H1 (cell line): Measurements from ENCODE around the gene RPTOR. TPM values are rescaled to one million over a fixed set of nuclear protein-coding genes. Genes with fewer than 3 reads are reported as not detected.

ENCODE experiments used
- CTCF ChIA-PET: fragments of 300-600 bp; sonication (Branson Sonifier 250); formaldehyde crosslinking; loops from one replicate; lab custom pipeline; 2021; ENCODE audit not compliant: partially characterized antibody; lab: Charles Lee
- POLR2A ChIA-PET: fragments of 300-600 bp; sonication (Branson Sonifier 250); formaldehyde crosslinking; loops from one replicate; lab custom pipeline; 2021; ENCODE audit warnings: inconsistent platforms; ENCODE audit not compliant: partially characterized antibody; lab: Charles Lee
- DNase-seq, 2 experiments: peaks; one replicate each; pipeline versions ENCODE4 v3.0.0 to v3.0.0-alpha.2; 2010 to 2022; ENCODE audit warnings: low spot score in 2 of 2, low read depth in 1 of 2, mixed read lengths in 1 of 2
- FAIRE-seq: peaks from 2 replicates; lab custom pipeline; 2011; peaks lifted over from hg19 to GRCh38; lab: Jason Lieb, UNC
- H2AFZ ChIP-seq: 2 replicates; pipeline ENCODE4 v1.8.1; 2012; ENCODE audit warnings: low read length, inconsistent platforms
- H2AK5ac ChIP-seq: 2 replicates; pipeline ENCODE4 v1.6.1; 2013; ENCODE audit warnings: low read depth, low read length
- H2BK120ac ChIP-seq: replicated peaks from 2 replicates; pipeline ENCODE3; 2013; ENCODE audit warnings: low read depth, low read length, inconsistent platforms
- H2BK12ac ChIP-seq: 2 replicates; pipeline ENCODE4 v1.6.1; 2013; ENCODE audit warnings: low read depth, low read length
- H2BK15ac ChIP-seq: 2 replicates; pipeline ENCODE4 v1.6.1; 2013; ENCODE audit warnings: low read length
- H2BK20ac ChIP-seq: 2 replicates; pipeline ENCODE4 v1.6.1; 2013; ENCODE audit warnings: low read length
- H2BK5ac ChIP-seq: 2 replicates; pipeline ENCODE4 v1.6.1; 2013; ENCODE audit warnings: low read depth, low read length
- H3K14ac ChIP-seq: 2 replicates; pipeline ENCODE4 v1.6.1; 2013; ENCODE audit warnings: inconsistent platforms; ENCODE audit not compliant: insufficient read length
- H3K18ac ChIP-seq: 2 replicates; pipeline ENCODE4 v1.6.1; 2013; ENCODE audit warnings: low read length; ENCODE audit errors: extremely low read depth
- H3K23ac ChIP-seq: 2 replicates; pipeline ENCODE4 v1.6.1; 2013; ENCODE audit warnings: inconsistent platforms; ENCODE audit not compliant: insufficient read length
- H3K23me2 ChIP-seq: 2 replicates; pipeline ENCODE4 v1.6.1; 2013; ENCODE audit warnings: low read depth, low read length
- H3K27ac ChIP-seq: 2 replicates; pipeline ENCODE4 v1.6.1; 2011; ENCODE audit warnings: low read depth, low read length, inconsistent platforms
- H3K27me3 ChIP-seq, 4 experiments: replicated peaks in 1 of 4; 1 replicate in 1 of 4; 2 replicates in 3 of 4; pipeline versions ENCODE4 v1.6.1 to v1.8.1; 2011 to 2013; ENCODE audit warnings: low read length in 3 of 4, mild to moderate bottlenecking in 3 of 4, inconsistent platforms in 2 of 4, mixed read lengths in 2 of 4, moderate library complexity in 1 of 4; ENCODE audit not compliant: control insufficient read depth in 3 of 4, insufficient read depth in 3 of 4; ENCODE audit errors: extremely low read depth in 1 of 4
- H3K36me3 ChIP-seq, 4 experiments: 2 replicates each; pipeline versions ENCODE4 v1.6.1 to v1.8.1; 2011 to 2013; ENCODE audit warnings: mild to moderate bottlenecking in 4 of 4, low read length in 3 of 4, moderate library complexity in 2 of 4, control low read depth in 1 of 4, inconsistent platforms in 1 of 4; ENCODE audit not compliant: insufficient read depth in 4 of 4, control insufficient read depth in 2 of 4
- H3K4ac ChIP-seq: replicated peaks from 2 replicates; pipeline ENCODE3; 2013; ENCODE audit warnings: low read length, low read depth, mixed read lengths, inconsistent platforms; ENCODE audit not compliant: insufficient read length
- H3K4me1 ChIP-seq, 4 experiments: replicated peaks in 1 of 4; 1 replicate in 1 of 4; 2 replicates in 3 of 4; pipeline versions ENCODE4 v1.6.1 to v1.8.1; 2011 to 2013; ENCODE audit warnings: low read length in 3 of 4, inconsistent platforms in 2 of 4, mixed read lengths in 1 of 4; ENCODE audit not compliant: insufficient read depth in 4 of 4, control insufficient read depth in 3 of 4
- H3K4me2 ChIP-seq, 2 experiments: 2 replicates each; pipeline versions ENCODE4 v1.6.1 to v1.8.1; 2011 to 2013; ENCODE audit warnings: low read depth in 2 of 2, low read length in 2 of 2, control low read depth in 1 of 2, inconsistent platforms in 1 of 2, mild to moderate bottlenecking in 1 of 2; ENCODE audit not compliant: insufficient read depth in 1 of 2
- H3K4me3 ChIP-seq, 4 experiments: fragments of 200-600, 300-600 bp in 1 of 4; sonication (generic), shearing (Covaris generic), sonication (Bioruptor Twin) in 1 of 4; 2 replicates each; pipeline versions ENCODE4 v1.5.1 to v1.8.1; 2011 to 2016; ENCODE audit warnings: low read length in 4 of 4, low read depth in 3 of 4, control low read depth in 2 of 4, inconsistent platforms in 2 of 4, mild to moderate bottlenecking in 2 of 4, mixed read lengths in 1 of 4, moderate library complexity in 1 of 4; ENCODE audit not compliant: insufficient read depth in 2 of 4; ENCODE audit errors: extremely low read depth in 1 of 4
- H3K56ac ChIP-seq: replicated peaks from 2 replicates; pipeline ENCODE3; 2013; ENCODE audit warnings: low read depth, mild to moderate bottlenecking, mixed read lengths, low read length, inconsistent platforms; ENCODE audit not compliant: insufficient read length
- H3K79me1 ChIP-seq: 2 replicates; pipeline ENCODE4 v1.6.1; 2013; ENCODE audit warnings: low read depth, low read length, control low read depth
- H3K79me2 ChIP-seq, 2 experiments: 2 replicates each; pipeline versions ENCODE4 v1.6.1 to v1.8.1; 2012 to 2013; ENCODE audit warnings: low read length in 2 of 2, mild to moderate bottlenecking in 2 of 2, inconsistent platforms in 1 of 2; ENCODE audit not compliant: insufficient read depth in 2 of 2, control insufficient read depth in 1 of 2
- H3K9ac ChIP-seq, 4 experiments: replicated peaks in 1 of 4; 1 replicate in 1 of 4; 2 replicates in 3 of 4; pipeline versions ENCODE4 v1.6.1 to v1.8.1; 2011 to 2013; ENCODE audit warnings: low read depth in 3 of 4, low read length in 3 of 4, control low read depth in 2 of 4, mild to moderate bottlenecking in 2 of 4, moderate library complexity in 2 of 4, inconsistent platforms in 1 of 4; ENCODE audit errors: extremely low read depth in 1 of 4
- H3K9me3 ChIP-seq, 2 experiments: 2 replicates each; pipeline versions ENCODE4 v1.6.1 to v1.8.1; 2012 to 2013; ENCODE audit warnings: mild to moderate bottlenecking in 2 of 2, moderate library complexity in 2 of 2, control low read depth in 1 of 2, inconsistent platforms in 1 of 2, low read depth in 1 of 2, low read length in 1 of 2, mixed read lengths in 1 of 2; ENCODE audit not compliant: insufficient read depth in 2 of 2
- H4K20me1 ChIP-seq, 2 experiments: replicated peaks in 1 of 2; 2 replicates each; pipeline versions ENCODE3 to v1.8.1; 2011 to 2013; ENCODE audit warnings: inconsistent platforms in 2 of 2, low read length in 2 of 2, mild to moderate bottlenecking in 1 of 2; ENCODE audit not compliant: insufficient read depth in 2 of 2, control insufficient read depth in 1 of 2
- H4K5ac ChIP-seq: 2 replicates; pipeline ENCODE4 v1.6.1; 2013; ENCODE audit warnings: low read length, low read depth, mixed read lengths, inconsistent platforms; ENCODE audit not compliant: insufficient read length
- H4K8ac ChIP-seq: 2 replicates; pipeline ENCODE4 v1.8.0; 2013; ENCODE audit warnings: mild to moderate bottlenecking, moderate library complexity, low read length, inconsistent platforms; ENCODE audit not compliant: insufficient read depth; ENCODE audit errors: extremely low read depth
- H4K91ac ChIP-seq: replicated peaks from 2 replicates; pipeline ENCODE3; 2013; ENCODE audit warnings: low read length, mixed read lengths, inconsistent platforms; ENCODE audit not compliant: insufficient read length
- CTBP2 ChIP-seq: IDR thresholded peaks from 2 replicates; pipeline ENCODE4 v1.7.0; 2011; ENCODE audit warnings: borderline replicate concordance, mild to moderate bottlenecking, moderate library complexity, mixed read lengths, low read length; ENCODE audit not compliant: insufficient read depth, insufficient read length
- FOSL1 ChIP-seq: IDR thresholded peaks from 2 replicates; pipeline ENCODE4 v1.6.1; 2011; ENCODE audit warnings: mild to moderate bottlenecking, low read depth, low read length, moderate library complexity; ENCODE audit not compliant: insufficient read depth
- SIN3A ChIP-seq, 2 experiments: IDR thresholded peaks in 1 of 2; conservative IDR thresholded peaks in 1 of 2; 2 replicates each; pipeline ENCODE4 v1.6.1; 2011 to 2012; ENCODE audit warnings: low read length in 2 of 2, improper control_type of control experiment in 1 of 2, low read depth in 1 of 2, mild to moderate bottlenecking in 1 of 2
- WGBS, 2 experiments: shearing (Covaris generic) in 1 of 2; methylation state at CpG; one replicate each; pipeline versions ENCODE4 v1.1.6 to v1.1.7; 2013 to 2015; ENCODE audit warnings: low lambda C conversion rate in 2 of 2, mixed read lengths in 2 of 2, inconsistent platforms in 1 of 2, low coverage in 1 of 2, missing lambda C conversion rate in 1 of 2; ENCODE audit not compliant: insufficient replicate concordance in 2 of 2, insufficient coverage in 1 of 2, insufficient read length in 1 of 2; ENCODE audit errors: extremely low coverage in 1 of 2, missing lambda C conversion rate in 1 of 2; 5-methylcytosine and 5-hydroxymethylcytosine counted together
- polyA plus RNA-seq, 7 experiments: library from polyadenylated mRNA; depleted of rRNA in 3 of 7; stranded (reverse) in 5 of 7; unstranded in 2 of 7; fragments of >200 nt in 5 of 7; fragments of 200-250 nt in 2 of 7; gene quantifications; 1 replicate in 5 of 7; 2 replicates in 1 of 7; 4 replicates in 1 of 7; pipeline versions ENCODE4 v1.2.1 to v1.2.3, GENCODE V29; 2011 to 2013; ENCODE audit warnings: missing spikeins in 2 of 7, mixed read lengths in 2 of 7
- total RNA-seq: library from RNA; stranded (reverse); fragmentation: NEBNext Ultra II Directional; extraction: Animal tissue kit (Norgen Biotek cat#: 25700); gene quantifications from 2 replicates; pipeline ENCODE4 v1.2.1, GENCODE V29; 2021

The RPTOR gene
- total and polyA plus RNA-seq, 2 of the 8 experiments (the other 6 are each of a cell fraction or from before 2014, with no cell fraction given): 6.9 to 28.7 TPM

- no peak overlapping the region for H4K8ac ChIP-seq
- POLR2A ChIA-PET: interaction anchor here (0.6 to 0.7 kb wide), 2 partner anchors 113 to 178 kb away, joined by 3 read pairs; no protein-coding TSS in a partner anchor
Measured at GRCh38 chr17:80856863-80857755, 312.5 kb downstream of the RPTOR start.

More at GRCh38 chr17:80856863-80857755, 312.5 kb downstream of the RPTOR start:
- TF ChIP-seq FOSL1: no peak
- TF ChIP-seq CTBP2: no peak
- TF ChIP-seq SIN3A (conservative IDR thresholded peaks at IDR 0.05 in 1 of 2, IDR thresholded peaks at IDR 0.05 in 1 of 2; ENCODE audit: low read depth in 1 of 2, low read length in 2 of 2): no peak
- Histone ChIP-seq H3K4me2 (no peak overlapping the region), H3K23me2 (no peaks in the 10 kb centered on the region), H3K9me3 (no peaks in the 10 kb centered on the region), H3K27me3 (no peaks in the 10 kb centered on the region), H4K5ac (no peak overlapping the region), H2BK12ac (no peak overlapping the region), H2BK20ac (no peak overlapping the region), H2AFZ (no peak overlapping the region), H3K79me2 (no peaks in the 10 kb centered on the region), H3K4ac (no peak overlapping the region), H3K18ac (no peak overlapping the region), H3K14ac (no peak overlapping the region), H2BK15ac (no peak overlapping the region), H3K56ac (no peak overlapping the region), H2BK120ac (no peak overlapping the region), H2BK5ac (no peak overlapping the region; the same call in 1 of the 2 replicates), H3K27ac (no peak overlapping the region), H3K9ac (no peak overlapping the region), H3K23ac (no peak overlapping the region), H4K91ac (peak overlapping the region; percentile 58), H2AK5ac (no peak overlapping the region), H3K79me1 (peaks cover 2% of the 10 kb centered on the region), H4K20me1 (peaks cover 0 to 2% of the 10 kb centered on the region in 2 experiments), H3K4me3 (no peak overlapping the region), H3K4me1 (peaks cover 4 to 35% (median 13%) of the 10 kb centered on the region in 4 experiments), H3K36me3 (no peaks in the 10 kb centered on the region)
- no peak for DNase-seq
- FAIRE-seq: no peak
- 89% methylated on average over 22 of the region's 27 CpGs; no CpG with 5 or more reads in 1 of the 2 experiments for WGBS, 2 experiments
- CTCF ChIA-PET: interaction anchor here (1.1 to 3.2 kb wide), 5 partner anchors 16 to 105 kb away, joined by 3 to 18 read pairs (median 4); no protein-coding TSS in a partner anchor
